GM23338 (cell line): ENCODE data around the gene SLC36A4. TPM values are rescaled to one million over a fixed set of nuclear protein-coding genes. Genes with fewer than 3 reads are reported as not detected.

Source experiments
- ATAC-seq: fragments of 200-7000 bp; cut with Tn5 transposase; 3 replicates; pipeline ENCODE4 v1.9.1; 2020
- DNase-seq: peaks from one replicate; pipeline ENCODE4 v3.0.0-alpha.2; 2015; ENCODE audit warnings: low spot score
- H2AFZ ChIP-seq: fragments of 200-600 bp; sonication (generic); 2 replicates; pipeline ENCODE4 v1.8.0; 2016; ENCODE audit warnings: antibody characterized with exemption, mild to moderate bottlenecking, moderate library complexity
- H3F3A ChIP-seq: fragments of 200-600 bp; sonication (generic); replicated peaks from 2 replicates; pipeline ENCODE4 v1.8.0; 2017; ENCODE audit warnings: antibody characterized with exemption, mixed run types, low read depth
- H3K27ac ChIP-seq: fragments of 200-600 bp; sonication (generic); 2 replicates; pipeline ENCODE4 v1.6.1; 2016; ENCODE audit warnings: low read depth
- H3K27me3 ChIP-seq: fragments of 200-600 bp; sonication (generic); 2 replicates; pipeline ENCODE4 v1.8.0; 2016; ENCODE audit warnings: mild to moderate bottlenecking, mixed run types, moderate library complexity; ENCODE audit not compliant: insufficient read depth
- H3K36me3 ChIP-seq: fragments of 200-600 bp; sonication (generic); 2 replicates; pipeline ENCODE4 v1.8.0; 2016; ENCODE audit warnings: mild to moderate bottlenecking; ENCODE audit not compliant: insufficient read depth
- H3K4me1 ChIP-seq: fragments of 200-600 bp; sonication (generic); 2 replicates; pipeline ENCODE4 v1.8.0; 2016; ENCODE audit warnings: mild to moderate bottlenecking, moderate library complexity; ENCODE audit not compliant: insufficient read depth
- H3K4me2 ChIP-seq: fragments of 200-600 bp; sonication (generic); 2 replicates; pipeline ENCODE4 v1.7.1; 2017; ENCODE audit warnings: mixed run types
- H3K4me3 ChIP-seq: fragments of 200-600 bp; sonication (generic); 2 replicates; pipeline ENCODE4 v1.6.1; 2016; ENCODE audit warnings: mixed run types
- H3K79me2 ChIP-seq: fragments of 200-600 bp; sonication (generic); replicated peaks from 2 replicates; pipeline ENCODE4 v1.8.0; 2017; ENCODE audit warnings: mild to moderate bottlenecking; ENCODE audit not compliant: insufficient read depth
- H3K9me2 ChIP-seq: fragments of 200-600 bp; sonication (generic); 2 replicates; pipeline ENCODE4 v1.8.0; 2017; ENCODE audit not compliant: insufficient read depth
- H4K20me1 ChIP-seq: fragments of 200-600 bp; sonication (generic); replicated peaks from 2 replicates; pipeline ENCODE4 v1.8.0; 2017; ENCODE audit warnings: mild to moderate bottlenecking; ENCODE audit not compliant: insufficient read depth
- H3K27ac Mint-ChIP-seq: 2 replicates; pipeline ENCODE4 v1.8.0; 2020; ENCODE audit warnings: inconsistent platforms, mild to moderate bottlenecking, moderate library complexity, mixed read lengths
- H3K27me3 Mint-ChIP-seq: 3 replicates; pipeline ENCODE4 v1.8.0; 2022; ENCODE audit warnings: low read depth, mild to moderate bottlenecking, moderate library complexity, mixed read lengths, inconsistent platforms; ENCODE audit not compliant: insufficient read depth, poor library complexity
- H3K36me3 Mint-ChIP-seq: 3 replicates; pipeline ENCODE4 v1.8.0; 2021; ENCODE audit warnings: low read depth, mild to moderate bottlenecking, inconsistent platforms, moderate library complexity, mixed read lengths
- H3K4me1 Mint-ChIP-seq: 3 replicates; pipeline ENCODE4 v1.8.0; 2020; ENCODE audit warnings: mild to moderate bottlenecking, inconsistent platforms, mixed read lengths
- H3K4me3 Mint-ChIP-seq: 3 replicates; pipeline ENCODE4 v1.8.0; 2021; ENCODE audit warnings: moderate library complexity, mild to moderate bottlenecking, inconsistent platforms, mixed read lengths
- H3K9me3 Mint-ChIP-seq: 3 replicates; pipeline ENCODE4 v1.8.0; 2020; ENCODE audit warnings: moderate library complexity, mild to moderate bottlenecking, inconsistent platforms, mixed read lengths
- CTCF ChIP-seq, 2 experiments: fragments of 200-600 bp in 1 of 2; sonication (generic) in 1 of 2; conservative IDR thresholded peaks; 2 replicates each; pipeline versions ENCODE4 v1.5.1 to v1.6.1; 2016 to 2017; ENCODE audit warnings: antibody characterized with exemption in 2 of 2, low read depth in 2 of 2, mild to moderate bottlenecking in 2 of 2, moderate library complexity in 1 of 2
- ETS1 ChIP-seq: IDR thresholded peaks from 2 replicates; pipeline ENCODE4 v1.6.1; 2016; ENCODE audit warnings: antibody characterized with exemption
- JUNB ChIP-seq: IDR thresholded peaks from one replicate; pipeline ENCODE4 v1.6.1; 2016; ENCODE audit warnings: antibody characterized with exemption; ENCODE audit not compliant: unreplicated experiment
- NANOG ChIP-seq: IDR thresholded peaks from 2 replicates; pipeline ENCODE4 v1.6.1; 2016; ENCODE audit warnings: antibody characterized with exemption, borderline replicate concordance
- REST ChIP-seq: IDR thresholded peaks from one replicate; pipeline ENCODE4 v1.6.1; 2018; ENCODE audit warnings: antibody characterized with exemption; ENCODE audit not compliant: unreplicated experiment
- STAT1 ChIP-seq: IDR thresholded peaks from one replicate; pipeline ENCODE4 v1.6.1; 2016; ENCODE audit warnings: antibody characterized with exemption; ENCODE audit not compliant: unreplicated experiment
- polyA plus RNA-seq: library from polyadenylated mRNA; unstranded; fragments of >200 nt; fragmentation: Nextera tagmentation; extraction: Ambion mirVana; gene quantifications from 2 replicates; pipeline ENCODE4 v1.2.1, GENCODE V29; 2016
- total RNA-seq: library from RNA; depleted of rRNA; stranded (reverse); fragments of >200 nt; shearing (Covaris generic); gene quantifications from 2 replicates; pipeline ENCODE4 v1.2.3, GENCODE V29; 2014

The SLC36A4 gene
- total and polyA plus RNA-seq, 2 experiments from 2014 or later, result 24.9 to 34.6 TPM

GRCh38 chr11:93122535-93123235 lies 75.1 kb downstream of the SLC36A4 start (continued):
- no peak for TF ChIP-seq REST
- TF ChIP-seq JUNB, result no peak
- TF ChIP-seq STAT1, result no peak
- TF ChIP-seq NANOG, result no peak
- no peak for TF ChIP-seq ETS1

GRCh38 chr11:93118276-93118675 lies 79.5 kb downstream of the SLC36A4 start:
- H3K79me2 ChIP-seq, result no peaks in the 10 kb centered on the region
- no peaks in the 10 kb centered on the region for H3K27me3 ChIP-seq
- H3K27me3 Mint-ChIP-seq, result peaks cover 5% of the 10 kb centered on the region
- 0 out of 2 replicates have a peak overlapping the region, but pooled peaks have one; percentile 29 for H3K4me3 ChIP-seq
- DNase-seq (peak; percentile 30), ATAC-seq (no peak; the same call in 2 of the 3 replicates)
- peaks cover 39% of the 10 kb centered on the region for H3K4me1 ChIP-seq
- peaks cover 45% of the 10 kb centered on the region for H3K4me1 Mint-ChIP-seq
- TF ChIP-seq JUNB (no peak), STAT1 (no peak)
- no peaks in the 10 kb centered on the region for H4K20me1 ChIP-seq
- peaks cover 6% of the 10 kb centered on the region; the same call in 1 of the 2 replicates for H3F3A ChIP-seq
- peaks cover 8% of the 10 kb centered on the region; the same call in 1 of the 3 replicates for H3K36me3 Mint-ChIP-seq
- H3K27ac Mint-ChIP-seq, result no peak overlapping the region
- H3K9me2 ChIP-seq, result peaks cover 17% of the 10 kb centered on the region
- no peaks in the 10 kb centered on the region for H3K36me3 ChIP-seq
- H3K4me2 ChIP-seq, result peak overlapping the region; percentile 50
- H3K4me3 Mint-ChIP-seq, result no peak overlapping the region
- peaks cover 2% of the 10 kb centered on the region; the same call in 2 of the 3 replicates for H3K9me3 Mint-ChIP-seq
- peak overlapping the region; percentile 69; the same call in 1 of the 2 replicates for H2AFZ ChIP-seq
- peak overlapping the region; percentile 89; the same call in 1 of the 2 replicates for H3K27ac ChIP-seq

GRCh38 chr11:93117565-93117964 lies 80.2 kb downstream of the SLC36A4 start:
- Histone ChIP-seq H4K20me1 (no peaks in the 10 kb centered on the region), H3K9me2 (peaks cover 18% of the 10 kb centered on the region; the same call in 1 of the 2 replicates), H3K4me3 (peak overlapping the region; percentile 29), H3K36me3 (no peaks in the 10 kb centered on the region), H3F3A (peaks cover 6% of the 10 kb centered on the region; the same call in 1 of the 2 replicates), H2AFZ (peak overlapping the region; percentile 15; the same call in 1 of the 2 replicates), H3K4me1 (peaks cover 39% of the 10 kb centered on the region), H3K27me3 (no peaks in the 10 kb centered on the region), H3K79me2 (no peaks in the 10 kb centered on the region), H3K4me2 (peak overlapping the region; percentile 50), H3K27ac (peak overlapping the region; percentile 89)
- Mint-ChIP-seq H3K27me3 (peaks cover 9% of the 10 kb centered on the region), H3K27ac (peak overlapping the region; percentile 80), H3K4me3 (peak overlapping the region; percentile 54), H3K36me3 (peaks cover 8% of the 10 kb centered on the region; the same call in 1 of the 3 replicates), H3K4me1 (peaks cover 49% of the 10 kb centered on the region), H3K9me3 (peaks cover 2% of the 10 kb centered on the region; the same call in 2 of the 3 replicates)
- no peak for TF ChIP-seq CTCF (conservative IDR thresholded peaks at IDR 0.05; ENCODE audit: low read depth in 2 of 2)
- 0 out of 2 replicates have a peak, but pooled peaks have one; percentile 2 for TF ChIP-seq NANOG
- DNase-seq, result peak; percentile 28
- peak; percentile 5; the same call in 2 of the 3 replicates for ATAC-seq
